SK-N-SH (cell line): Measurements from ENCODE around the gene ADGRA1. TPM values are rescaled to one million over a fixed set of nuclear protein-coding genes. Genes with fewer than 3 reads are reported as not detected.

Experiments
- CTCF ChIA-PET: fragments of 300-600, 350-600 bp; formaldehyde crosslinking; extraction: SDS; loops from one replicate; lab custom pipeline; 2021; lab: Yijun Ruan, JAX
- POLR2A ChIA-PET: fragments of 350-600 bp; sonication (Branson Sonifier 250); formaldehyde crosslinking; extraction: SDS; loops from one replicate; lab custom pipeline; 2020; ENCODE audit warnings: antibody characterized with exemption, inconsistent platforms; lab: Yijun Ruan, JAX
- DNase-seq: peaks from one replicate; pipeline ENCODE4 v3.0.0; 2012
- H2AFZ ChIP-seq: fragments of 200-600 bp; sonication (generic); 2 replicates; pipeline ENCODE4 v1.8.1; 2016; ENCODE audit warnings: antibody characterized with exemption, mild to moderate bottlenecking, low read depth
- H3F3A ChIP-seq: fragments of 200-600 bp; sonication (generic); replicated peaks from 2 replicates; pipeline ENCODE3; 2016; ENCODE audit warnings: antibody characterized with exemption, mild to moderate bottlenecking; ENCODE audit not compliant: insufficient read depth
- H3K27ac ChIP-seq, 2 experiments: fragments of 200-500 bp in 1 of 2; fragments of 200-600 bp in 1 of 2; sonication (Bioruptor generic) in 1 of 2; sonication (generic), shearing (Covaris generic) in 1 of 2; 2 replicates each; pipeline versions ENCODE4 v1.5.1 to v1.6.1; 2014 to 2016; ENCODE audit warnings: low read depth in 2 of 2, inconsistent platforms in 1 of 2, low read length in 1 of 2, mild to moderate bottlenecking in 1 of 2, mixed read lengths in 1 of 2
- H3K27me3 ChIP-seq: fragments of 200-600 bp; sonication (generic), shearing (Covaris generic); 2 replicates; pipeline ENCODE4 v1.6.1; 2016; ENCODE audit warnings: mixed run types; ENCODE audit not compliant: insufficient read depth
- H3K36me3 ChIP-seq, 2 experiments: fragments of 200-500 bp in 1 of 2; fragments of 200-600 bp in 1 of 2; sonication (Bioruptor generic) in 1 of 2; sonication (generic) in 1 of 2; replicated peaks in 1 of 2; 2 replicates each; pipeline versions ENCODE3 to v1.5.1; 2014 to 2016; ENCODE audit warnings: low read length in 1 of 2, mild to moderate bottlenecking in 1 of 2; ENCODE audit not compliant: insufficient read depth in 2 of 2, control insufficient read depth in 1 of 2
- H3K4me1 ChIP-seq, 2 experiments: fragments of 200-500 bp in 1 of 2; fragments of 200-600 bp in 1 of 2; sonication (Bioruptor generic) in 1 of 2; sonication (generic), shearing (Covaris generic) in 1 of 2; 2 replicates each; pipeline versions ENCODE4 v1.5.1 to v1.6.1; 2014 to 2016; ENCODE audit warnings: low read depth in 1 of 2, low read length in 1 of 2, mixed run types in 1 of 2; ENCODE audit not compliant: insufficient read depth in 2 of 2, control insufficient read depth in 1 of 2
- H3K4me2 ChIP-seq: fragments of 200-600 bp; sonication (generic), shearing (Covaris generic); 2 replicates; pipeline ENCODE4 v1.6.1; 2017; ENCODE audit warnings: mixed run types
- H3K4me3 ChIP-seq, 2 experiments: fragments of 200-500 bp in 1 of 2; fragments of 200-600 bp in 1 of 2; sonication (Bioruptor generic) in 1 of 2; sonication (generic), shearing (Covaris generic) in 1 of 2; 2 replicates each; pipeline versions ENCODE4 v1.5.1 to v1.8.1; 2014 to 2016; ENCODE audit warnings: low read depth in 2 of 2, inconsistent platforms in 1 of 2, low read length in 1 of 2, mild to moderate bottlenecking in 1 of 2, mixed read lengths in 1 of 2, moderate library complexity in 1 of 2
- H3K79me2 ChIP-seq: fragments of 200-600 bp; sonication (generic); 2 replicates; pipeline ENCODE4 v1.8.1; 2017; ENCODE audit warnings: mild to moderate bottlenecking; ENCODE audit not compliant: insufficient read depth
- H3K9ac ChIP-seq: fragments of 200-600 bp; sonication (generic); 2 replicates; pipeline ENCODE4 v1.6.1; 2017; ENCODE audit warnings: mixed run types
- H3K9me2 ChIP-seq: fragments of 200-600 bp; sonication (generic); 2 replicates; pipeline ENCODE4 v1.6.1; 2017; ENCODE audit warnings: mixed run types
- H3K9me3 ChIP-seq: fragments of 200-600 bp; sonication (generic); 2 replicates; pipeline ENCODE4 v1.6.1; 2017; ENCODE audit warnings: mixed run types, mild to moderate bottlenecking, moderate library complexity
- H4K20me1 ChIP-seq: fragments of 200-600 bp; sonication (generic); 2 replicates; pipeline ENCODE4 v1.6.1; 2017; ENCODE audit warnings: mild to moderate bottlenecking, mixed run types; ENCODE audit not compliant: insufficient read depth
- CHD2 ChIP-seq: fragments of 150-350 bp; IDR thresholded peaks from 2 replicates; pipeline ENCODE4 v1.6.1; 2018; ENCODE audit warnings: low read length; ENCODE audit not compliant: partially characterized antibody
- ELF1 ChIP-seq: IDR thresholded peaks from 2 replicates; pipeline ENCODE4 v1.4.0; 2012
- EZH2phosphoT487 ChIP-seq: fragments of 200-600 bp; sonication (generic); IDR thresholded peaks from 2 replicates; pipeline ENCODE4 v1.6.1; 2017; ENCODE audit warnings: low read depth, mixed run types, mild to moderate bottlenecking, antibody characterized with exemption, moderate library complexity, borderline replicate concordance
- FOXJ3 ChIP-seq: sonication (generic); formaldehyde crosslinking; IDR thresholded peaks from 2 replicates; pipeline ENCODE4 v1.5.1; 2020; ENCODE audit warnings: mild to moderate bottlenecking, missing genetic modification reagents
- FOXM1 ChIP-seq: IDR thresholded peaks from 2 replicates; pipeline ENCODE4 v1.4.0; 2012; ENCODE audit warnings: low read depth, mild to moderate bottlenecking
- GABPA ChIP-seq: IDR thresholded peaks from 2 replicates; pipeline ENCODE4 v1.4.0; 2012; ENCODE audit warnings: low read depth, mild to moderate bottlenecking
- JUND ChIP-seq: IDR thresholded peaks from 2 replicates; pipeline ENCODE4 v1.4.0; 2012
- MEF2A ChIP-seq: IDR thresholded peaks from 2 replicates; pipeline ENCODE4 v1.4.0; 2012; ENCODE audit warnings: low read depth, borderline replicate concordance
- NFIC ChIP-seq: IDR thresholded peaks from 2 replicates; pipeline ENCODE4 v1.4.0; 2012; ENCODE audit warnings: borderline replicate concordance
- NRF1 ChIP-seq: IDR thresholded peaks from 2 replicates; pipeline ENCODE4 v1.6.1; 2012; ENCODE audit warnings: low read depth, mild to moderate bottlenecking, low read length
- POLR2AphosphoS5 ChIP-seq: IDR thresholded peaks from 2 replicates; pipeline ENCODE4 v1.6.1; 2012; ENCODE audit warnings: low read depth, low read length
- RAD21 ChIP-seq: IDR thresholded peaks from 2 replicates; pipeline ENCODE4 v1.6.1; 2012; ENCODE audit warnings: mild to moderate bottlenecking, low read length
- RCOR1 ChIP-seq: fragments of 150-350 bp; IDR thresholded peaks from 2 replicates; pipeline ENCODE4 v1.6.1; 2017; ENCODE audit warnings: antibody characterized with exemption, low read length
- RXRA ChIP-seq: IDR thresholded peaks from 2 replicates; pipeline ENCODE4 v1.4.0; 2012; ENCODE audit warnings: low read depth, mild to moderate bottlenecking, borderline replicate concordance
- SIN3A ChIP-seq: IDR thresholded peaks from 2 replicates; pipeline ENCODE4 v1.6.1; 2012; ENCODE audit warnings: low read depth, mild to moderate bottlenecking, low read length, moderate library complexity, borderline replicate concordance
- SMC3 ChIP-seq: IDR thresholded peaks from 2 replicates; pipeline ENCODE4 v1.6.1; 2012; ENCODE audit warnings: low read depth, low read length, improper control_type of control experiment
- TAF1 ChIP-seq: IDR thresholded peaks from 2 replicates; pipeline ENCODE4 v1.6.1; 2012; ENCODE audit warnings: low read depth, mild to moderate bottlenecking, low read length, moderate library complexity, borderline replicate concordance
- TCF12 ChIP-seq: IDR thresholded peaks from 2 replicates; pipeline ENCODE4 v1.4.0; 2012
- TEAD4 ChIP-seq: IDR thresholded peaks from 2 replicates; pipeline ENCODE4 v1.4.0; 2012; ENCODE audit warnings: mild to moderate bottlenecking, borderline replicate concordance; ENCODE audit not compliant: insufficient read depth
- YY1 ChIP-seq: IDR thresholded peaks from 2 replicates; pipeline ENCODE4 v1.4.0; 2012; ENCODE audit warnings: low read depth, mild to moderate bottlenecking
- WGBS: methylation state at CpG from one replicate; pipeline ENCODE4 v1.1.6; 2017; ENCODE audit warnings: low lambda C conversion rate; 5-methylcytosine and 5-hydroxymethylcytosine counted together
- polyA plus RNA-seq, 3 experiments: library from polyadenylated mRNA; depleted of rRNA; stranded (reverse); fragments of >200 nt; gene quantifications; 2 replicates each; pipeline ENCODE4 v1.2.3, GENCODE V29; 2012
- TF ChIP-seq, protein P1 (sequence below): IDR thresholded peaks from 2 replicates; pipeline ENCODE4 v1.4.0; 2012; ENCODE audit warnings: low read depth, borderline replicate concordance
- TF ChIP-seq, protein P2 (sequence below): IDR thresholded peaks from 2 replicates; pipeline ENCODE4 v1.4.0; 2012; ENCODE audit warnings: low read depth
- TF ChIP-seq, protein P3 (sequence below): fragments of 200-600 bp; sonication (generic); IDR thresholded peaks from 2 replicates; pipeline ENCODE4 v1.6.1; 2017; ENCODE audit warnings: antibody characterized with exemption, mild to moderate bottlenecking, moderate library complexity
- TF ChIP-seq, protein P4 (sequence below): IDR thresholded peaks from 2 replicates; pipeline ENCODE4; 2012

ADGRA1 gene
- polyA plus RNA-seq, 1 of the 3 experiments (the other 2 are of a cell fraction) = not detected

DNA sequence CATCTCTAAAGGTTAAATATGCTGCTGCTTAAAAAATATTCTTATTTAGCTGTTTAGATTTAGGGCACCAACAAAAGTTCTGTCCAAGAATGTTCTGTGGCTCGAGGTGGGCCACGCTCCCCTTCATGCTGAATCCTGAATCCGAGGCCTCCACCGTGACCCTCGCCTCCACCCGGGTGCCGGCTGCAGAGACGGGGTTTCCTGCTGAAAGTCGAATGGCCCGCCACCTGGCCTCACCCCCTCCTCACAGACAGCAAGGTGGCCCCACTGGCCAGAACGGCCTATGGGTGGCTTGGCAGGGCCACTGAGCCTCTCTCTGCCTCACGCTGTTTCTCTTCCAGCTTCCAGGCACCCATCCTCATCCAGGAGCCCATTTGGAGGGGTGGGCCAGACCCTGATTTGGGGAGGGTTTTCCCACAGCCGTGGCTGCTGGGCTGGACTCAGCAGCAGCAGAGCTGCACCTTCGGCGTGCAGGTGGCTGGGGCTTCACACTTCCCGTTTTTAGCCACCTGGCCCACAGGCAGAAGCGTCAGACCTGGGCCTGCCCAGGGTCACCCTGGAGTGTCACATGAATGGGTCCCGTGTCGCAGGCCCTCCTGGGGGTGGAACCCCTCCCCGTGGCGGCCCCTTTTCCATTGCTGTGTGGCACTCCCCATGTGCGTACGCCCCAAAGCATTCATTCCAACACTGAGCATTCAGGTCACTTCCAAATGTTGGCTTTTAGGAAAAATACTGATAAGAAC, 26.3 kb upstream of the ADGRA1 start:
- ChIA-PET CTCF (no interaction called here), POLR2A (no interaction called here)
- Histone ChIP-seq H3K36me3 (no peaks in the 10 kb centered on the region), H3K27me3 (no peaks in the 10 kb centered on the region), H3K27ac (no peak overlapping the region), H3K4me2 (no peak overlapping the region), H3K9me3 (no peaks in the 10 kb centered on the region), H3K79me2 (no peaks in the 10 kb centered on the region), H3F3A (no peaks in the 10 kb centered on the region), H2AFZ (no peak overlapping the region), H3K4me1 (no peaks in the 10 kb centered on the region), H3K9me2 (no peaks in the 10 kb centered on the region), H3K4me3 (no peak overlapping the region), H4K20me1 (no peaks in the 10 kb centered on the region), H3K9ac (no peak overlapping the region)
- TF ChIP-seq, protein P1, sequence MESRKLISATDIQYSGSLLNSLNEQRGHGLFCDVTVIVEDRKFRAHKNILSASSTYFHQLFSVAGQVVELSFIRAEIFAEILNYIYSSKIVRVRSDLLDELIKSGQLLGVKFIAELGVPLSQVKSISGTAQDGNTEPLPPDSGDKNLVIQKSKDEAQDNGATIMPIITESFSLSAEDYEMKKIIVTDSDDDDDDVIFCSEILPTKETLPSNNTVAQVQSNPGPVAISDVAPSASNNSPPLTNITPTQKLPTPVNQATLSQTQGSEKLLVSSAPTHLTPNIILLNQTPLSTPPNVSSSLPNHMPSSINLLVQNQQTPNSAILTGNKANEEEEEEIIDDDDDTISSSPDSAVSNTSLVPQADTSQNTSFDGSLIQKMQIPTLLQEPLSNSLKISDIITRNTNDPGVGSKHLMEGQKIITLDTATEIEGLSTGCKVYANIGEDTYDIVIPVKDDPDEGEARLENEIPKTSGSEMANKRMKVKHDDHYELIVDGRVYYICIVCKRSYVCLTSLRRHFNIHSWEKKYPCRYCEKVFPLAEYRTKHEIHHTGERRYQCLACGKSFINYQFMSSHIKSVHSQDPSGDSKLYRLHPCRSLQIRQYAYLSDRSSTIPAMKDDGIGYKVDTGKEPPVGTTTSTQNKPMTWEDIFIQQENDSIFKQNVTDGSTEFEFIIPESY = no peak
- TF ChIP-seq ELF1 (no peak), TAF1 (no peak), TEAD4 (no peak), YY1 (no peak), TCF12 (no peak), FOXJ3 (CRISPR knock-in tag) (no peak), POLR2AphosphoS5 (no peak), SIN3A (no peak), FOXM1 (no peak), JUND (no peak), NFIC (no peak), RAD21 (no peak), NRF1 (no peak)
- TF ChIP-seq, protein P2, sequence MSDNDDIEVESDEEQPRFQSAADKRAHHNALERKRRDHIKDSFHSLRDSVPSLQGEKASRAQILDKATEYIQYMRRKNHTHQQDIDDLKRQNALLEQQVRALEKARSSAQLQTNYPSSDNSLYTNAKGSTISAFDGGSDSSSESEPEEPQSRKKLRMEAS = no peak
- WGBS = 52% methylated on average over 15 of the region's 23 CpGs
- DNase-seq = no peak

DNA sequence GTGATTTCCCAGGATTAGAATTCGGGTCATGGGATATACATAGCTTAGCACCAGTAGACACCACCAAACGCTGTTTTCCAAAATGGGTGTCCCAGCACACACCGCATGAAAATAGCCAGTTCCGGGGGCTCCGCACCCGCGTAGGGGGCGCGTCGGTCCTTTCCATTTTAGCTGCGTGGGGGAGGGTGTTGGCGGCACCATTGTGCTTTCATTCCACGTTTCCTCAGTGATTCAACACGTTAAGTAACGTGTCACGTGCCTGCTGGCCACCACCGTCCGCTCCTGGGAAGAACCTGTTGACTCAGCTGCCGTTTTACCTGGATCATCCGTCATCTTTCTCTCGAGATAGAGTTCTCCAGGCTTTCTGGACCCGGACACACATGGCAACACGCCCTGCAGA, 25.6 kb upstream of the ADGRA1 start:
- Histone ChIP-seq H3K79me2 (no peaks in the 10 kb centered on the region), H3K27ac (no peak overlapping the region), H3K9me3 (no peaks in the 10 kb centered on the region), H3K36me3 (no peaks in the 10 kb centered on the region), H4K20me1 (no peaks in the 10 kb centered on the region), H2AFZ (no peak overlapping the region), H3K9ac (no peak overlapping the region), H3K4me3 (no peak overlapping the region), H3K27me3 (no peaks in the 10 kb centered on the region), H3K4me1 (no peaks in the 10 kb centered on the region), H3K4me2 (no peak overlapping the region), H3K9me2 (no peaks in the 10 kb centered on the region), H3F3A (no peaks in the 10 kb centered on the region)
- WGBS = 69% methylated on average over 23 of the region's 23 CpGs
- CTCF ChIA-PET = no interaction called here
- TF ChIP-seq, protein P3, sequence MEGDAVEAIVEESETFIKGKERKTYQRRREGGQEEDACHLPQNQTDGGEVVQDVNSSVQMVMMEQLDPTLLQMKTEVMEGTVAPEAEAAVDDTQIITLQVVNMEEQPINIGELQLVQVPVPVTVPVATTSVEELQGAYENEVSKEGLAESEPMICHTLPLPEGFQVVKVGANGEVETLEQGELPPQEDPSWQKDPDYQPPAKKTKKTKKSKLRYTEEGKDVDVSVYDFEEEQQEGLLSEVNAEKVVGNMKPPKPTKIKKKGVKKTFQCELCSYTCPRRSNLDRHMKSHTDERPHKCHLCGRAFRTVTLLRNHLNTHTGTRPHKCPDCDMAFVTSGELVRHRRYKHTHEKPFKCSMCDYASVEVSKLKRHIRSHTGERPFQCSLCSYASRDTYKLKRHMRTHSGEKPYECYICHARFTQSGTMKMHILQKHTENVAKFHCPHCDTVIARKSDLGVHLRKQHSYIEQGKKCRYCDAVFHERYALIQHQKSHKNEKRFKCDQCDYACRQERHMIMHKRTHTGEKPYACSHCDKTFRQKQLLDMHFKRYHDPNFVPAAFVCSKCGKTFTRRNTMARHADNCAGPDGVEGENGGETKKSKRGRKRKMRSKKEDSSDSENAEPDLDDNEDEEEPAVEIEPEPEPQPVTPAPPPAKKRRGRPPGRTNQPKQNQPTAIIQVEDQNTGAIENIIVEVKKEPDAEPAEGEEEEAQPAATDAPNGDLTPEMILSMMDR = no peak
- TF ChIP-seq SIN3A = no peak
- no peak for TF ChIP-seq EZH2phosphoT487
- TF ChIP-seq, protein P2 = no peak
- TF ChIP-seq GABPA = no peak
- no peak for TF ChIP-seq CHD2
- TF ChIP-seq ELF1 = no peak
- TF ChIP-seq NRF1 = no peak
- no peak for TF ChIP-seq YY1
- TF ChIP-seq JUND = no peak
- TF ChIP-seq SMC3 = no peak
- TF ChIP-seq, protein P4, sequence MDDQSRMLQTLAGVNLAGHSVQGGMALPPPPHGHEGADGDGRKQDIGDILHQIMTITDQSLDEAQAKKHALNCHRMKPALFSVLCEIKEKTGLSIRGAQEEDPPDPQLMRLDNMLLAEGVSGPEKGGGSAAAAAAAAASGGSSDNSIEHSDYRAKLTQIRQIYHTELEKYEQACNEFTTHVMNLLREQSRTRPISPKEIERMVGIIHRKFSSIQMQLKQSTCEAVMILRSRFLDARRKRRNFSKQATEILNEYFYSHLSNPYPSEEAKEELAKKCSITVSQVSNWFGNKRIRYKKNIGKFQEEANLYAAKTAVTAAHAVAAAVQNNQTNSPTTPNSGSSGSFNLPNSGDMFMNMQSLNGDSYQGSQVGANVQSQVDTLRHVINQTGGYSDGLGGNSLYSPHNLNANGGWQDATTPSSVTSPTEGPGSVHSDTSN = no peak
- no peak for TF ChIP-seq NFIC
- TF ChIP-seq RCOR1 = no peak
- TF ChIP-seq FOXM1 = no peak
- no peak for TF ChIP-seq TCF12
- TF ChIP-seq RXRA = no peak
- no peak for TF ChIP-seq MEF2A
- POLR2A ChIA-PET = no interaction called here
- DNase-seq = no peak
